Bronchial smooth muscle cell (primary cell): ENCODE data around the gene GAS1. TPM values are rescaled to one million over a fixed set of nuclear protein-coding genes. Genes with fewer than 3 reads are reported as not detected.

Experiments used
- total RNA-seq: library from RNA; depleted of rRNA; stranded (reverse); fragments of >200 nt; gene quantifications from 2 replicates; pipeline ENCODE4 v1.2.1, GENCODE V29; 2014

The GAS1 gene, protein sequence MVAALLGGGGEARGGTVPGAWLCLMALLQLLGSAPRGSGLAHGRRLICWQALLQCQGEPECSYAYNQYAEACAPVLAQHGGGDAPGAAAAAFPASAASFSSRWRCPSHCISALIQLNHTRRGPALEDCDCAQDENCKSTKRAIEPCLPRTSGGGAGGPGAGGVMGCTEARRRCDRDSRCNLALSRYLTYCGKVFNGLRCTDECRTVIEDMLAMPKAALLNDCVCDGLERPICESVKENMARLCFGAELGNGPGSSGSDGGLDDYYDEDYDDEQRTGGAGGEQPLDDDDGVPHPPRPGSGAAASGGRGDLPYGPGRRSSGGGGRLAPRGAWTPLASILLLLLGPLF
- total RNA-seq: 48.3 and 50.0 TPM in 2 replicates

DNA sequence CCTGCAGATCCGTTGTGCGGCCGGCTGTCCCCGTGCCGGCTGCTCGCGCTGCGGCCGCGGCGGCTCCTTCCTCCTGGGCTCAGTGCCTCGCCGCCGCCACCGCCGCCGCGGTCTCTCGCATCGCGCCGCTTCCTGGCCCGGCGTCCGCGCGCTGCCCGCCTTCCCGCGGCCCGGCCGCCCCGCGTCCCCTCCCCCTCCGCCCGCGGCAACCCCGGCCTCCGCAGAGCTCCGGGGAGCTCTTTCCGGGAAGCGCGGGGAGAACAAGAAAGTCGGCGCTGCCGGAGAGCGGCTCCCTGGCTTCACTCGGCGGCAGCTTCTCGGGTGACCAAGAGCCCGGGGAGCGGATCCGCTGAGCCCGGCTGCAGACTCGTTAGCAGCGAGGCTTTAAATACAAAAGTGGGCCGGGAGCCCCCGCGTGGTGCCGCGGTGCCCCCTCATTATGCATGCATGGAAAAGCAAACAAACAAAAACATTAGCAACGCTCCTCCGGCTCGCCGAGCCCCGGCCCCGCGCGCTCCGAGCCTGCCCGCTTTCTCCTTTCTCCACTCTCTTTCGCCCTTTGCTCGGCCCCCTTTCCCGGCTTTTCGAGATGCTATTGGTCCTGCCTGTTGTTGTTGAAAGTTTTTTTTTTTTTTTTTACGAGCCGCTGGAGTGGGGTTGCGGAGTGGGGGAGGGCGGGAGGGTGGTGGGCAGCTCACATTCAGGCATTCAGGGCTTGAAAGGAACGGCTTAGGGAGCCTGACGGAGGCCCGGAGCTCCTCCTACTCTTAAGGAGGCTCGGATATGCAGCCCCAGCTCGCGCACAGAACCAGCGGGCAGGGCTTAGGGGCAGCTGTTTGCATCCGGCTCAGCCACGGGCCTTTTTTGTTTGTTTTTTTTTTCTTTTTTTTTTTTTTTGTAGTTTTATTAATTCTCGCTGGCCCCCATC is at the start of gene GAS1:
Gene GAS1 (minus strand): TSS at position 361 of the 928 bp plus-strand sequence. CDS start 727 bp downstream, outside the sequence.

